SKM-1 treated with dmso at 0.1 percent for 144 hours (cell line): ENCODE data around the gene FRYL.

Source experiments
- DNase-seq: peaks from one replicate; lab custom pipeline; 2025; ENCODE audit not compliant: unreplicated experiment; lab: John Stamatoyannopoulos, UW

The FRYL gene

GRCh38 chr4:48566034-48566384, 214.1 kb downstream of the FRYL start:
- no peak for DNase-seq

DNA sequence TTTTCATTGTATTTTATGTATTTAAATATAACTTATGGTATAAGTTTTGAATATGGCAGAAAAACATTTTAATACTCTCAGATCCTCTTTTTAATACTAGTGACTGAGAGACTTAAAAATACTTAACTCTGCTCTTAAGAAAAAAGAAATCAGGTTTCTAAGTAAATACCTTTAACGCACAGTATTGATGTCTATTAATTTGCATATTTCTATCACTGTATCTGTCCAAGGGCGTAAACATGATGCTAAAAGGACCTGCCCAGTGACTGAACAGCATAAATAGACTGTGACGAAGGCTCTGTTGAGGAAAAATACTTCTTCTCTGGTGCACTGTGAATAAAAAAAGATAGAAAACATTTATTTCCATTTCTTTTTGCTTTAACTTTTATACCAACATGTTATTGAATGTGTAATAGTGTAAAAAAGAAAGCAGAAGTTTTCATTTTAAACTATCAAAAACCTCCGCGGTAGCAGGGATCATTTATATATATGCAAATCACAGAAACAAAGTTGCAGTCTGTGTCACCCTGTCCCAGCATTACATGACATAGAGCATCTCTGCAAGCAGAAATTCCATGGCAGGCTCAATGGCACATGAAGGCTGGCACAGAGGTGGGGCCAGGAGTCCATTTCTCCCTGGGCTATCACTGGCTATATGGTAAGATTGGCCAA, 214.6 kb downstream of the FRYL start:
- no peak for DNase-seq

- no peak for DNase-seq
Observed at GRCh38 chr4:48564151-48564550, 215.9 kb downstream of the FRYL start.

- DNase-seq, result no peak
Observed at GRCh38 chr4:48558819-48559218, 221.3 kb downstream of the FRYL start.

GRCh38 chr4:48558026-48558425, 222.1 kb downstream of the FRYL start:
- DNase-seq, result no peak

DNA sequence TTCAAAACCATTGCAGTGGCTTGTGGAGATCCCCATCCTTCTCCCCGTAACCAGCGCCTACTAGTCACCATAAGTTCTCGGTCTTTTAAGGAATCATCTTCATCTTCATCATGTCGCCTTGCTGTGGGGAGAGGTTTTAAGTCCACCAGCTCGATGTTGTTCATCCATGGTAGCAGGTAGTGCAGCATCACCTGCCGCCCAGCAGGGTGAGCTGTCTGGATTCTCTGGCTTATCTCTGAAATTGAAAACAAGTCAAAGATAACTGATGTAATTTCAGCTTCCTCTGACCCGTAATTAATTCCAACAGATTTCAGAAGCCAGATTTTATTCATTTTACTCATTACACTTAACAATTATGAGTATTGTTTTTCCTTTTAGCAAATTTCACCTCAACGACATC, 222.6 kb downstream of the FRYL start:
- DNase-seq, result no peak

DNA sequence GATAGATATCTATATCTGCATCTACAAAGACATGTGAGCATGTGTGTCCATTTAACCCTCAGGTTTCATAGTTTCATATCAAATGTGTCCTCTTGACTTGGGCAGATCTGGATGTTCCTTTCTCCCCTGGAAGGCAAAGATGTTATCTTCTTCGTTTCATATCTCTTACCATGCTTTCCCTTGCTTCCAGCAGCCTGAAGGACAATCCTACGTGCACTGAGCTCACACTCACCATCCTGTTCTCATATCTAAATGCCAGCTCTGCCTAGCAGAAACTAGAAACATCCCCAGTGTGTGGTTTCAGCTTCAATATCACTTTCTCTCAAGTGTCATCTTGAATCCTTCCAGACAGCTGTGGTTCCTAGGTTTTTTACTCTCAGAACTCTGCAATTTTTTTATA, 223.8 kb downstream of the FRYL start:
- DNase-seq, result no peak

- DNase-seq, result no peak
Observed at GRCh38 chr4:48554606-48555005, 225.5 kb downstream of the FRYL start.

- no peak for DNase-seq
Observed at GRCh38 chr4:48553720-48554119, 226.4 kb downstream of the FRYL start.

DNA sequence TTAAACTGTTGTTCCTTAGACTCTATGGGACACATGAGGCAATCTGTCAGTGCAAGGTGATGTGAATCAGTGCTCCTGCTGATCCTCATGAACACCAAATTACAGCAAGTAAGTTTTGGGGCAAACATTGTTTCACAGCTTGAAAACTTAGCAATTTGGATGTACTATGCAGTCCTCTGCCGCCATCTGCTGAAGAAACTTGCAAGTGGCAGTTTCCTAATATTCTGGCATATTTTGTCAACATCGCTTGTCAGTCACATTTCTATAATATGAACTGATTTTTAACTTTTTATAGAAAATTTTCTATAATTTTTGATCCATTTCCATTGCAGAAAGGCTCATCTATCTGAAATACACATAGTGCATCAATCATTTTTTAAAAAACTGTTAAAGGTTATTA, 233.7 kb downstream of the FRYL start:
- DNase-seq, result peak; percentile 20

DNA sequence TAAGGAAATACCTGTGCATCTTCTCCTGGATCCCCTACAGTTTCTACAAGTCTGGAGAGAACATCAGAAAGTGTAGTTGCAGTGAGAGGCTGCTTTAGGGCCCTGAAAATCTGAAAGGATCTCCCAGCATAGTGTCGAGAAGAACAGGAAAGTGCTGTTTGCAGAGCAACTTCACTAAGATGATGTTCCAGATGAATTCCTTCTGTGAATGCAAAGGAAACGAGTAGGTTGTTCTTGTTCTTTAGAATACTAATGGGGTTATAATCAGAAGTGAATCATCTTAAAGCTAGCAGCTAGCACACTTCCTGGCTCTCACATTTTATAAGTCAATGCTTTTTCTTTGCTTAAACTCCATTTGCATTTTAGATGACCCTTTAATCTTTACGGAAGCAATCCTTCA, 236.3 kb downstream of the FRYL start:
- DNase-seq, result no peak

DNA sequence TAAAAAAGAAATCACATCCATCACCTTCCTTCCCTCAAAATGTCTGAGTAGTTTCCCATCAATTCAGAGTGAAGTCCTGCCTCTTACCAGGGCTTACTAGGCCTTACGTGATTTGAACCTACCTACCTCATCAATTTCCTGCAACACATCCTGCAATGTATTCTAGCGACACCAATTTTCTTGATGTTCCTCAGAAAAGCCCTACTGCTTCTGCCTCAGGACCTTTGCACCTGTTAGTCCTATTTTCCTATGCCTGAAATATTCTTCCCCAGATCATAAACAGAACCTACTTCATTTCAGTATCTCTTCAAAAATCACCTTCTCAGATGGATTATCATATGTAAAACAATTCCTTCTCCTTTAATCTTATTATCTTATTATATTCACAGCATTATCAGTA, 237.2 kb downstream of the FRYL start:
- no peak for DNase-seq

DNA sequence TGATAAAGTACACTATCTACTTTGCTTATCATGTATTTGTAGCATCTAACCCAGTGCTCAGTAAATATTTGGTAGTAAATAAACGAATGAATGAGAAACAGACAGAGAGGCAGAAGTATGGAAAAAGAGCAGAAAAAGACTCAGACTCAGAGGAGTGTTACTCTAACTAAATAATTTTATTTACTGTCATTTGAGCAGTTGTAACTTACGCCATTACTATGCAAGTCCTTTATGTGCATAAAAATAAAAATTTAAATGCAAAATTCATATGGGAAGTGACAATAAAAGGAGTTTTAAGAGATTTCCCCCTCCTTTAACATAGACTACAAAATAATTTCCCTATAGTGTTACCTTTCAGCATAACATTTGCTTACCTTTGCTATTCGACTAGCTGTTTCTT, 240.5 kb downstream of the FRYL start:
- no peak for DNase-seq

DNA sequence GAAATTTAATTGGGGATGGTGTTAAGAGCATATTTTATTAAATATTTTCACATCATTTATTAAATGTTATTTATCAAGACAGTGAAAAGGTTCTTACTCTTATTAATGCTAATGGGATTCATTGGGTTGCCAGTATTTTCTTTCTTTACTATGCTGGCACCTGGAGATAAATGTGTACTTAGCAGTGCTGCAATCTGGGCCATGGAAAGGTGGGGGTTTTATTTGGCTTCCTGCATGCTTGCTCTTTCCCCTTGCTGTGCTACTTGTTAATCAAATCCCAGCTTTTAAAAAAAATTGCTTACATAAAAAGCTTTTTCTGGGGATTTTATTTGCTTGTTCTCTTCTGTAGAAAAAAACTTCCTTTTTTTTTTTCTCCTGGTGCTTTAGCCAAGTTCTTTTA, 241.7 kb downstream of the FRYL start:
- DNase-seq, result no peak

DNA sequence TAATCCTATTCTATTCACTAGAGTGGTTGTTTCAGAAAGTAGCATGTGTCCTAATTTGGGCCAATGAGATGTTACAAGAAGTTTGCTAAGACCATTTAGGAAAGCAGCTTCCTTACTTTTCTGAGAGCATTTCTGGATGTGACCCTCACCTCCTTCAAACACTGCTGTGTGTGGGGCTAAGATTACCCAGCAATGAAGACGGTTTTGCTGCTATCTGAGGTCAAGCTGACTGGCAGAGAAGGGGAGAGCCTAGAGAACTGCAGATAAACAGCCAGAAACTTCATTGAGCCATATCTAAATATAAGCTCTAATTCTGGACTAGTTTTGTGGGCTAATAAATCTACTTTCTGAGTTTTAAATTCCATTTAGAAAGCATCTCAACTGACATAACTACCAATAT, 253.7 kb downstream of the FRYL start:
- no peak for DNase-seq

GRCh38 chr4:48518143-48518542, 261.9 kb downstream of the FRYL start:
- DNase-seq, result no peak

DNA sequence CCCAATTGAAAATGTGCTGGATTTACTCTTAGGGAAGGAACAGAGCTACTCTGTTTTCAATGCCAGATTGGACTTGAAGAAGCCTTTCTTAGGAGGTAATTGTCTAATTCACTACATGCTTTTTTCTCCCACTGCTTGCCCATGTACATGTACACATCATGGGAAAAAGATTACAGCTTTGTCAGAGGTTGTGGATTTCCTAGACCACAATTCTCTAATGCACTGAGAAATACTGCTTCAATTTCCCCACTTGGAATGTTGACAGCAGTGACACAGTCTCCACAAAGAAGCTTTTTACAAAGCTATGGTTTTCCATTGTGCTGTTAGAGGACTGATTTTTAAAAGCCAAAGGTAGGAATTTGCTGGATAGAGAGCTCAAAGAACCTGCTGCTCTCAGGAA, 270.5 kb downstream of the FRYL start:
- DNase-seq, result no peak

- DNase-seq, result no peak
Observed at GRCh38 chr4:48506716-48507115, 273.4 kb downstream of the FRYL start.

DNA sequence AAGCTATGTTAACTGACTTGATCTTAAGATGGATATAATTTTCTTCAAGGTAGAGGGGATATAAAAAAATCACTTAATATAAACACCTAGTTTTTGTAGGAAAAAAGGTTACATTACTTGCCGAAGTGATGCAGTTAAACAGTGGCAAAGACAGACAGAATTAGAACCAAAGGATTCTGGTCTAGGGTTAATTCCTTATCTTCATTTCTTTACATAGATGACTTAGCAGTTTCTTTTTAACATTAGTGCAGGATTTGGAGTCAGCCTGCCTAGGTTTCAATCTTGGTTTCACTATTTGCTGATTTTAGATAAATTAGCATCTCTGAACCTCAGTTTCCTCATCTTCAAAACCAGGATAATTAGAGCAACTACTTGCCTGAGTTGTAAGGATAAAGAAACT, 275.7 kb downstream of the FRYL start:
- no peak for DNase-seq

GRCh38 chr4:48504026-48504330, 276.1 kb downstream of the FRYL start:
- no peak for DNase-seq

GRCh38 chr4:48503233-48504025, 276.6 kb downstream of the FRYL start:
- no peak for DNase-seq

DNA sequence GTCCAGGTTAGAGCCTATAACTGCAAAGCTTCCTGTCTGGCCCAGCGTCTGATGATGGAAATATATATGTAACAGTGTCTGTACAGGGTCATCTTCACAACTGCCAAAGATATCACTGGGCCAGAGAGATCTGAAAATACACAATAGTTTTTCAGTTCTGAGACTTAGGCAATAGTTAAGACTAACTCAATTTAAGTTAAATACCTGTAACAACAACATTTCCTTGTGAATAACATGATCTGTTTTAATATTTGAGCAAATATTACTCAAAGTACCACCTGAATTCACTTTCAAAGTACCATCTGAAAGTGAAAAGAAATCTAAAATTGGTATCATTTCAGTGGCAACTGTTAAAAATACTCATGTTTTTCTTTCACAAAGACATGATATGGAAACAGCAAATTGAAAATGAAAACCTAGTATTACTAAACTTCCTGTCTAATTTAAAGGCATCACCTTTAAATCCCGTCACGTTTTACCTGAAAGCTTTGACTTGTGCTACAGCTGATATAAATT, 280.5 kb downstream of the FRYL start:
- DNase-seq, result no peak

- DNase-seq, result no peak
Observed at GRCh38 chr4:48498895-48499294, 281.2 kb downstream of the FRYL start.
